ENCODE data around the gene CNPY1. TPM values are rescaled to one million over a fixed set of nuclear protein-coding genes. Genes with fewer than 3 reads are reported as not detected.

CNPY1 gene
- total and polyA plus RNA-seq, 2 donors (not counting 1 experiment from before 2014, with no cell fraction given): not detected

- H2AFZ ChIP-seq (ENCODE audit: insufficient read depth, low read depth, low read length, poor library complexity, severe bottlenecking): peak overlapping the region; percentile 75
- ATAC-seq (ENCODE audit: low read depth) (peak; percentile 36), DNase-seq (peak; percentile 45)
- no peak overlapping the region for H3K27ac Mint-ChIP-seq
- H3K9me3 Mint-ChIP-seq (ENCODE audit: insufficient read depth): no peaks in the 10 kb centered on the region
- CTCF ChIA-PET: interaction anchor here (0.9 to 3.1 kb wide), 4 partner anchors 153 to 619 kb away, joined by 3 to 11 read pairs (median 4); no protein-coding TSS in a partner anchor
- no peaks in the 10 kb centered on the region for H3K79me2 ChIP-seq (ENCODE audit: control insufficient read depth, insufficient read depth, low read length)
- H3K4me1 Mint-ChIP-seq: peaks cover 18% of the 10 kb centered on the region
- peaks cover 0 to 14% (median 0%) of the 10 kb centered on the region in 3 donors for H3K9me3 ChIP-seq (ENCODE audit: control extremely low read depth in 1 of 3, control insufficient read depth in 2 of 3, insufficient read depth in 1 of 3, low read length in 2 of 3)
- peaks cover 0 to 69% (median 31%) of the 10 kb centered on the region in 4 experiments for H3K27me3 ChIP-seq (replicated peaks in 1 of 4; ENCODE audit: control extremely low read depth in 1 of 4, control insufficient read depth in 3 of 4, insufficient read depth in 4 of 4, low read length in 3 of 4)
- H3K4me3 ChIP-seq (ENCODE audit: control extremely low read depth in 1 of 5, extremely low read depth in 1 of 5, insufficient read depth in 1 of 5, low read depth in 2 of 5, low read length in 4 of 5): peak overlapping the region in 4 of 5 experiments; percentile 7 to 55 (median 35)
- H3K27me3 Mint-ChIP-seq: peaks cover 68% of the 10 kb centered on the region
- WGBS (ENCODE audit: insufficient coverage): 2% methylated on average over 56 of the region's 60 CpGs
- no peak overlapping the region for H3K27ac ChIP-seq (ENCODE audit: low read length in 2 of 2)
- peaks cover 13 to 18% of the 10 kb centered on the region in 2 donors for H3K4me1 ChIP-seq (ENCODE audit: control insufficient read depth in 2 of 2, insufficient read depth in 2 of 2, low read length in 2 of 2)
- H4K20me1 ChIP-seq (ENCODE audit: control insufficient read depth, insufficient read depth, low read length, poor library complexity, severe bottlenecking): no peaks in the 10 kb centered on the region
- H3K9ac ChIP-seq (ENCODE audit: low read length): peak overlapping the region; percentile 56
- POLR2A ChIA-PET: no interaction called here
- intact Hi-C loops (cut with micrococcal nuclease): loop anchor here (2.0 kb wide), 1 partner anchor 20 kb away; no protein-coding TSS in a partner anchor
- TF ChIP-seq CTCF (IDR thresholded peaks at IDR 0.05) (no peak), EZH2 (IDR thresholded peaks at IDR 0.05; ENCODE audit: borderline replicate concordance, insufficient read depth, low read depth, low read length, poor library complexity, severe bottlenecking) (no peak)
- H3K36me3 ChIP-seq (replicated peaks in 1 of 2; ENCODE audit: control extremely low read depth in 1 of 2, control insufficient read depth in 1 of 2, extremely low read depth in 1 of 2, insufficient read depth in 2 of 2, low read length in 1 of 2): no peaks in the 10 kb centered on the region
- H3K4me2 ChIP-seq (replicated peaks; ENCODE audit: low read depth, low read length, poor library complexity, severe bottlenecking): peak overlapping the region; percentile 78
- H3K4me3 Mint-ChIP-seq: peak overlapping the region; percentile 70
Observed at GRCh38 chr7:155533120-155533826, 13.1 kb downstream of the CNPY1 start.

- POLR2A ChIA-PET: no interaction called here
- WGBS (ENCODE audit: insufficient coverage): 36% methylated on average over 13 of the region's 14 CpGs
- no peaks in the 10 kb centered on the region for H3K36me3 ChIP-seq (replicated peaks in 1 of 2; ENCODE audit: control extremely low read depth in 1 of 2, control insufficient read depth in 1 of 2, extremely low read depth in 1 of 2, insufficient read depth in 2 of 2, low read length in 1 of 2)
- H3K9ac ChIP-seq (ENCODE audit: low read length): peak overlapping the region; percentile 56
- no peak for ATAC-seq (ENCODE audit: low read depth)
- peak overlapping the region; percentile 75 for H2AFZ ChIP-seq (ENCODE audit: insufficient read depth, low read depth, low read length, poor library complexity, severe bottlenecking)
- peak overlapping the region in 4 of 5 experiments; percentile 7 to 55 (median 35) for H3K4me3 ChIP-seq (ENCODE audit: control extremely low read depth in 1 of 5, extremely low read depth in 1 of 5, insufficient read depth in 1 of 5, low read depth in 2 of 5, low read length in 4 of 5)
- H3K27me3 ChIP-seq (replicated peaks in 1 of 4; ENCODE audit: control extremely low read depth in 1 of 4, control insufficient read depth in 3 of 4, insufficient read depth in 4 of 4, low read length in 3 of 4): peaks cover 0 to 69% (median 31%) of the 10 kb centered on the region in 4 experiments
- Mint-ChIP-seq H3K4me3 (peak overlapping the region; percentile 70), H3K9me3 (ENCODE audit: insufficient read depth) (no peaks in the 10 kb centered on the region), H3K4me1 (peaks cover 18% of the 10 kb centered on the region), H3K27me3 (peaks cover 72% of the 10 kb centered on the region), H3K27ac (no peak overlapping the region)
- CTCF ChIA-PET: interaction anchor here (0.7 to 3.1 kb wide), 2 partner anchors 152 to 343 kb away, joined by 3 to 11 read pairs; no protein-coding TSS in a partner anchor
- H3K4me2 ChIP-seq (replicated peaks; ENCODE audit: low read depth, low read length, poor library complexity, severe bottlenecking): peak overlapping the region; percentile 78
- DNase-seq: no peak
- H3K79me2 ChIP-seq (ENCODE audit: control insufficient read depth, insufficient read depth, low read length): no peaks in the 10 kb centered on the region
- H4K20me1 ChIP-seq (ENCODE audit: control insufficient read depth, insufficient read depth, low read length, poor library complexity, severe bottlenecking): no peaks in the 10 kb centered on the region
- H3K27ac ChIP-seq (ENCODE audit: low read length in 2 of 2): no peak overlapping the region
- TF ChIP-seq EZH2 (IDR thresholded peaks at IDR 0.05; ENCODE audit: borderline replicate concordance, insufficient read depth, low read depth, low read length, poor library complexity, severe bottlenecking): no peak
- no peak for TF ChIP-seq CTCF (IDR thresholded peaks at IDR 0.05)
- peaks cover 0 to 14% (median 0%) of the 10 kb centered on the region in 3 donors for H3K9me3 ChIP-seq (ENCODE audit: control extremely low read depth in 1 of 3, control insufficient read depth in 2 of 3, insufficient read depth in 1 of 3, low read length in 2 of 3)
- intact Hi-C loops (cut with micrococcal nuclease): loop anchor here (2.0 kb wide), 1 partner anchor 20 kb away; no protein-coding TSS in a partner anchor
- peaks cover 13 to 18% of the 10 kb centered on the region in 2 donors for H3K4me1 ChIP-seq (ENCODE audit: control insufficient read depth in 2 of 2, insufficient read depth in 2 of 2, low read length in 2 of 2)
Observed at GRCh38 chr7:155532792-155533119, 13.6 kb downstream of the CNPY1 start.
